ENCODE data around the gene NQO2.
"Not testable (repeated sequence)": the region's sequence is repeated elsewhere in the genome, so short reads cannot be mapped to it uniquely, and the experiment has no call there.

Gene NQO2

GRCh38 chr6:2992330-2992979 lies 7.2 kb upstream of the NQO2 start:
- Histone ChIP-seq H3K27ac (no peak overlapping the region), H2AFZ (ENCODE audit: low read depth) (no peak overlapping the region), H3K36me3 (ENCODE audit: insufficient read depth) (no peaks in the 10 kb centered on the region), H3K4me3 (IDR thresholded peaks at IDR 0.05; ENCODE audit: insufficient read depth, low read depth, low read length) (no peak overlapping the region), H3K9ac (no peak overlapping the region), H3K4me1 (ENCODE audit: low read depth, poor library complexity, severe bottlenecking) (peaks cover 17% of the 10 kb centered on the region), H3K79me2 (ENCODE audit: insufficient read depth, low read depth) (no peaks in the 10 kb centered on the region), H3K27me3 (ENCODE audit: insufficient read depth, low read depth) (no peaks in the 10 kb centered on the region), H3K4me2 (no peak overlapping the region), H4K20me1 (ENCODE audit: insufficient read depth) (no peaks in the 10 kb centered on the region)
- TF ChIP-seq CTCF (conservative IDR thresholded peaks at IDR 0.05; ENCODE audit: low read depth, low read length) = no peak

- no peaks in the 10 kb centered on the region for H3K36me3 ChIP-seq (ENCODE audit: insufficient read depth)
- H3K27me3 ChIP-seq (ENCODE audit: insufficient read depth, low read depth) = no peaks in the 10 kb centered on the region
- H3K4me2 ChIP-seq = no peak overlapping the region
- H3K79me2 ChIP-seq (ENCODE audit: insufficient read depth, low read depth) = no peaks in the 10 kb centered on the region
- H2AFZ ChIP-seq (ENCODE audit: low read depth) = no peak overlapping the region
- no peak overlapping the region for H3K9ac ChIP-seq
- no peak overlapping the region for H3K27ac ChIP-seq
- no peak for TF ChIP-seq CTCF (conservative IDR thresholded peaks at IDR 0.05; ENCODE audit: low read depth, low read length)
- H4K20me1 ChIP-seq (ENCODE audit: insufficient read depth) = no peaks in the 10 kb centered on the region
- H3K4me1 ChIP-seq (ENCODE audit: low read depth, poor library complexity, severe bottlenecking) = peaks cover 14% of the 10 kb centered on the region
- no peak overlapping the region for H3K4me3 ChIP-seq (IDR thresholded peaks at IDR 0.05; ENCODE audit: insufficient read depth, low read depth, low read length)
These were observed 5.9 kb upstream of the NQO2 start for GRCh38 chr6:2993755-2994317.

GRCh38 chr6:2998249-2998997 lies 1.3 kb upstream of the NQO2 start:
- not testable (repeated sequence) for H3K4me3 ChIP-seq (IDR thresholded peaks at IDR 0.05; ENCODE audit: insufficient read depth, low read depth, low read length); H3K79me2 ChIP-seq (ENCODE audit: insufficient read depth, low read depth); H3K27ac ChIP-seq; H3K9ac ChIP-seq; H3K36me3 ChIP-seq (ENCODE audit: insufficient read depth); H3K27me3 ChIP-seq (ENCODE audit: insufficient read depth, low read depth); H4K20me1 ChIP-seq (ENCODE audit: insufficient read depth)
- Histone ChIP-seq H3K4me2 (peak overlapping the region; percentile 97), H2AFZ (ENCODE audit: low read depth) (peak overlapping the region; percentile 98; the same call in 1 of the 2 replicates), H3K4me1 (ENCODE audit: low read depth, poor library complexity, severe bottlenecking) (peaks cover 33% of the 10 kb centered on the region)
- peak; percentile 80 for TF ChIP-seq CTCF (conservative IDR thresholded peaks at IDR 0.05; ENCODE audit: low read depth, low read length)

GRCh38 chr6:2998998-2999617 lies 586 bp upstream of the NQO2 start:
- Histone ChIP-seq H3K79me2 (ENCODE audit: insufficient read depth, low read depth) (peaks cover 7% of the 10 kb centered on the region; the same call in 1 of the 2 replicates), H3K9ac (peak overlapping the region; percentile 6; the same call in 1 of the 2 replicates), H3K36me3 (ENCODE audit: insufficient read depth) (no peaks in the 10 kb centered on the region), H3K27ac (no peak overlapping the region), H3K4me3 (IDR thresholded peaks at IDR 0.05; ENCODE audit: insufficient read depth, low read depth, low read length) (no peak overlapping the region), H3K4me2 (peak overlapping the region; percentile 97), H3K27me3 (ENCODE audit: insufficient read depth, low read depth) (no peaks in the 10 kb centered on the region), H4K20me1 (ENCODE audit: insufficient read depth) (no peaks in the 10 kb centered on the region), H2AFZ (ENCODE audit: low read depth) (peak overlapping the region; percentile 98), H3K4me1 (ENCODE audit: low read depth, poor library complexity, severe bottlenecking) (peaks cover 33% of the 10 kb centered on the region)
- TF ChIP-seq CTCF (conservative IDR thresholded peaks at IDR 0.05; ENCODE audit: low read depth, low read length) = no peak

Data from KMS-11 (cell line).